NCI-H1092 treated with DMSO at 0.1 percent for 48 hours (cell line): ENCODE data around the gene NTRK3.

ENCODE experiments used
- DNase-seq: peaks from one replicate; lab custom pipeline; 2025; lab: John Stamatoyannopoulos, UW

Gene NTRK3

DNA sequence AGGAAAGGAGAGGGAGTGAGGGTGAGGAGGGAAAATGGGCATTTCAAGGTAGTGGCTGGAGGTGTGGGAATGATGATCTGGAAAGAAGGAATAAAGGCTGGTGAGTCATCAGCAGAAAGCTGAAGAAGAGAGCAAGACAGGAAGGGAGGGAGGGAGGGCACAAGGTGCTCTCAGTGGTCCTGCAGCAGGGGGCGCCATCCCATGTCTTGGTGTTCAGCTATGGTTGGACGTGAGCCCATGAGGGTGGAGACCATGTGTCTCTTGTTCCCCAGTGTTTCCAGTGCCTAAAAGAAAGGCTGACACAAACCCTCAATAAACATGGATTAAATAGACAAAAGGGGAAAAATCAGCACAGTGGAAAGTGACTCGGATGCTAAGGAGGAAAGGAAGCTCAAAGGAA is 228.5 kb downstream of the NTRK3 start:
- no peak for DNase-seq

DNA sequence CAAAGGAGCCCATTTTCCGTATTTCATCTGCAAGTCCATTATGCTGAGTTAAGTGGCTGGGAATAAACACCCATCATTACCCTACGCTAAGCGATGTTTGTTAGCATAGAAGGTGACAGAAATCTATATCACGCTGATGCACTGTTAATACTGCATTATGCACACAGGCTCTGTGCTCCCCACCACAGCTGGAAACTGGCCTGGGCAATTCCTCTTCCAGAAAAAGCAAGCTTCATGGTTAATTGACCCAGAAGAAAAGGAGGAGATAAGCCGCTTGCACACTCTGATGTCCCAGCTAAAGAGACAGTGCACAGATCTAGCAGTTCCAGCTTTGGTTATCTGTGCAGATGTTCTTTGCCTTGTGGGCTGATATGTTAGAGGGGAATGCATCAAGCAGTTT is 232.6 kb downstream of the NTRK3 start:
- peak; percentile 11 for DNase-seq

DNA sequence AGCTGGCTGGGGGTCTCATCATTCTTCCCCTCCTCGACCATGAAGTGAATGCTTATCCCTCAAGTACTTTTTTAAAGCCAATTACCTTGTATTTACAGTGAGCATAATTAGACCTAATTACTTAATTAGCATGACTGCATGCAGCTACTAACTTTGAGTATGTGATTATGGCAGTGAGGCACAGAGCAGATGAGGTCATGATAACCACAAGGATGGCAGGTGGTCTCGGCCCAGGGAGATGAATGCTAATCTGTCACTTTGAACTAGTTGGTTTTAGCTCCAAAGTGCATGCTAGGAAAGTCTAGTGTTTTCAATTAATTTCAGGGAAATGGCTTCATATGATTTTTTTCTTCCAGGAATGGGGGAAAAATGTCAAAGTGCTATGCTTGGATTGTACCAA is 233.8 kb downstream of the NTRK3 start:
- DNase-seq = no peak

DNA sequence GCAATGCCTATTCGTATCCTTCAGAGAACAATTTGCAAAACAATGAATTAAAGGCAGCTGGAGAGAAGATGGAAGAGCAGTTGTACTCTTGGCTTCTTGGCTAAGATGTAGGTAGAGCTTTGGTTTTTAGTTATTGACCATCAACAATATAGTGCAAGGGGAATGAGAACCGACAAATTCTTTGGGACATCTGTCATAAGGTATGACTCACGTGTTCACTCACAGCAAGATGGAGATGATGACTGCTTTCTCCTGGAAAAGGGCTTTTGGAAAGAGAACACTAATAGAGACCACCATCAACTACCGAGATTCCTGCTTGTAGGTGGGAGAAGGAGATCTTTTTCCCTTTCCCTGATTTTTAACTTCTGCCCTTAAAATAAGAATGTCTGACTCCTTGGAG is 234.9 kb downstream of the NTRK3 start:
- DNase-seq = no peak

DNA sequence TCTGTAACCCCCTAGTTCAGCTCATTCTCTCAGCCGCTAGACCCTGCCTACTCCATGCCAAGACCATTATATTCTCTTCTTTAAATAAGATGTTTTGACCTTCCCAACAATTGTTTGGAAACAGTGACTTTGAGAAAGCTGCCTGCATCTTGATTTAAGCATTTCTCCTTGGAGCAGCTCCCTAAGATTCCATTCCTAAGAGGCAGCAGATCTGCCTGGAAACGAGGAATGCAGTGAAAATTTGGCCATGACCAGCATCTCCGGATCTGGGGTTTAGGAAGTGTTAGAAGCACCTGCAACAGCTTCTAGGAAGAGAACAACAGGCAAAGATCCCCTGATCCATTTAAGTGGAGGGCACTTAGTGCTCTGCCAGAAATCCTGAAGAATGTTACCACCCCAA is 235.7 kb downstream of the NTRK3 start:
- no peak for DNase-seq

DNA sequence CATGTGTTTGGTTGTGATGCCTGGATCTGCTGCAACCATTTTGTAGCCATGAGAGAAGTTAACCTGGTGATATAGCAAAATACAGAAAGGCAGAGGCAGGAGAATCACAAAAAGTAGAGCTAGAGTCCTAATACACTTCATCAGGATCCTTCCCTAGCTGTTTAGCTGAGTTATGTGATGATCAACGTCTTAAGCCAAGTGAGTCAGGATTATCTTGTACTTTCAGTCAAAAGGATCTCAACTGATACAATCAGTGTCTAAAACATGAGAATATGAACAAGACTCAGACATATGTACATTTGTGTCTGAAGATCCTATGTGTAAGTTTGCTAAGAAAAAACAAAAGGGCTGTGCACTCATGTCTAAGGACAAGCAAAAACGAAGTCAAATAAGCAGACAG is 236.9 kb downstream of the NTRK3 start:
- no peak for DNase-seq

DNA sequence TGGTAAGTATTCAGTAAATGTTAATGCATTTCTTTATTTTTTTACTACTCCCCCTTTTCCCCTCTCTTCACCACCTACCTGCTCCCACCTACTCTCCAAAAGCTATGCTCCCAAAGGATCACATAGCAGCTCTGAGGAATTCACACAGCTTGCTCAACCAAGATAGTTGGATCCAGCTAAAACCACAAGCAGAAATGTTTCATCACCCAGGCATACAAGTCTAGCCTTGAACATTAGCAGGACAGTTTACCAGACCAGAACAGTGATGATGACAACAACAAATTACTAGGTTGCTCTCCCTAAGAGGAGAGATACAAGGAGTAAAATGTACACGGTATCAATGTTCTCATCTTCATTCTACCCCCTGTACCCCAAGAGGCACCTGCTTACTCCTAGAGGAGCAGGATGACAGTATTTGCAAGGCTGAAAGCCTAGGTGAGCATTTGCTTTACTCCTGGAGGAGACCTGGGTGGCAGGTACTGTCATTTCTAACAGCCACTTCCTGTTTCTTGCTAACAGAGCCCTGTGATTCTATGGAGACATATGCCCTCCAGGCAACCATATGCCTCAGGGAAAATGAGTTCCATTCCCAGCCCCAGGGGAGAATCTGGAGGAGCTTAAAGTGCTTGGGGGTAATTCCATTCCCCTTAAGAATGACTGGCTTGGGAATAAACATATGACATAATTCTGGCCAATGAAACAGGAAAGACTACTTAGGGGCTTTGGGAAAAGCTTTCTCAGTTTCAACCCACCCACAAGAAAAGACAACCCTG is 237.5 kb downstream of the NTRK3 start:
- DNase-seq = no peak

DNA sequence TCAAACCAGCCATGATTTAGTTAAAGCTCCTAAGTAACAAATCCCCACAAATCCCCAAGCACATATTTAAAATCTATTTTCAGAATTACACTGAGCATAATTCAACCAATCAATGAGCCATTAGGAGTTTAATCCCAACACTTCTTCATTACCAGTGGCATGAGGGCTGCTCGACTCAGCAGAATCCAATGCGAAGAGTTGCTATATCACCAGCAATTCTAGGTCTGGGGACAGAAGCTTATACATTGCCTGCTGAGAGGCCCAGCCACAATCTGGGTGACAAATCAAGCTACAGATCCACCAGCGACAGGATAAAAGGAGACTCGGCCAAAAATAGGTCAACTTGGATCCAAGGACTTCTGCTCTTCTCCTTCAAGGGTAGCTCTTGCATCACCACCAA is 238.8 kb downstream of the NTRK3 start:
- no peak for DNase-seq

DNA sequence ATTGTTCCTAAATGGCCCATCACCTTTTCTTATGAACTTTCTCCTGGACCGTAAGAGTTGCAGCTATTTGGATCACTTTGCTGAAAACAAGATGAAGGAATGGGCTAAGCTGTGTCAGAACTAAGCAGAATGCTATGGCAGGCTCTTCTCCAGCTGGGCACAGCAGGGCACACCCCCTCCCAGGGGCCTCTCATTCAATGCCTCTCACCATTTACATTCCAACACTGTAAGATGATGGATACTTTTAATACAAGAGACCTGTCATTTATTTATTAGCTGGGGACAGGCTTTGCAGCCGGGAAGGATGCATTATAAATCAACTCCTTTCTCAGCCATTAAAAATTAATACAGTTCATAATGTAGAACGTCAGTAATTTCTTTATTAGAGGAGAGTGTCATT is 240.1 kb downstream of the NTRK3 start:
- no peak for DNase-seq

DNA sequence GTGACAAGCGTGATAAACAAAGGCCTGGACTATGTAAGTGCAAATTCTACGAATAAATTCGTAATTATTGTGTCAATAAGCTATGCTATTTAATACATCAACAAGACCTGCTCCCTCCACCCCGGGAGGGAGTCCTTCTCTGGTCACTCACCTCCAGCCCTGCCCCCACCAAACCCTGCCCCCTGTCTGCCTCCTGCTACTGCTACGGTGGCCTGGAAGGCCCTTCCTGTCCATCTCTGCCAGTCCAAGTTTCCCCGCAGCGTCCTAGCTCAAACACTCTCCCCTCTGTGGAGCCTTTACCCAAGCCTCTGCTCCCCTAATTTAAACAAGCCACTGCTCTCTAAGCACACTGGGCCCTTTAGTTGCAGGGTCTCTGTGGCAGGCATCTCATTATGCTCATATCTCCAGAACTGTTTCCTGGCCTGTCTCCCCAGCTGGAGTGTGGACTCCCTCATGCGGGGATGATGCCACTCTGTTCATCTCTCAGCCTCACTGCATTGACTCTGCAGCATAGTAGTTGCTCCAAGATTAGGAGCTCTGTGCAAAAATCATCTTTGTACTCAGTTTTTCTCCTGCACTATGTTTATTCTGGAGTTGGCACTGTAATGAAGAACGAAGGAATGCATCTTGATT is 241.2 kb downstream of the NTRK3 start:
- DNase-seq = no peak

DNA sequence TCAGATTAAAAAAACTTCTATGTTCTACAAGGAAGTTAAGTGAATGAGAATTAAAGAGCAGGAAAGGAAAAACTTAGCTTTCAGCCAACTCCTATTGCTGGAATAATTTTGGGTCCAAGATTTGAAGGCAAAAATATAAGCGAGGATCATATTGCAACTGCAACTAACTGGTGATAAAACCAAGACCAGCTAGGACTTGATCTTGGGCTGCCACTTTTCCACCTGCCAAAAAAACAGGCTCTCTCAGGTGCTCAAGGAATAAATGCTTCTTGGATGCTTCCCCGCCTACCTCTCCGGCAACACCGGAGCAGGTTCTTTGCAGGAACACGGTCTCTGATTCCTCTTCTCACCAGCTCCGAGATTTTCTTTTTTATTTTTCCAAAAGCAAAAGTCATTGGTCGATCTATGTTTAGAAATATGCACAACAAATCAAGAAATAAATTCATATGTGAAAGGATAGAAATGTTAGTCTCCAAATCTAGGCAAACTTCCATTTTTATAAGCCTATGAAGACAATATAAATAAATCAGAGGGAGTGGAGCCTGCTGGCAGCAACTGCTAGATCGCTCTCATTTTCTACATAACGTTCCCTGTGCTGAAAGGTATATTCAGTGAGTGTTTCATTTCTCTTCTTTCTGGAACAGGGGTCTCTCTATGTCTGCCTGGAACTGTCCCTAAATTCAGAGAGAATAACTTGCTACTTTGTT is 241.9 kb downstream of the NTRK3 start:
- DNase-seq = no peak

DNA sequence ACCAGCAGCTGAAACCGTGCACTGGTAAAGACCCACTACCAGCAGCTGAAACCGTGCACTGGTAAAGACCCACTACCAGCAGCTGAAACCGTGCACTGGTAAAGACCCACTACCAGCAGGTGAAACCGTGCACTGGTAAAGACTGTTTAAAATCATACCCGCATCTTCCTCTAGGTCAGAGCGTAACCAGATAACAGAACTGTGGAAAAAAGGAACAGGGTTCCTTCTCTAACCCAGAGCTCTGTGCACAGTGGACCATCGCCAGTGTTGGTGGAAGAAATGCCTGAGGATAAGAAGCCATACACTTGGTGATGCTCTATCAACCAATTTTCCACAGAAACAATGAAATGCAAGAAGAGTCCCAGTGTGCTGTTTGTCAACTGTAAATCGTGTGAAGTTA is 243.4 kb downstream of the NTRK3 start:
- DNase-seq = no peak

DNA sequence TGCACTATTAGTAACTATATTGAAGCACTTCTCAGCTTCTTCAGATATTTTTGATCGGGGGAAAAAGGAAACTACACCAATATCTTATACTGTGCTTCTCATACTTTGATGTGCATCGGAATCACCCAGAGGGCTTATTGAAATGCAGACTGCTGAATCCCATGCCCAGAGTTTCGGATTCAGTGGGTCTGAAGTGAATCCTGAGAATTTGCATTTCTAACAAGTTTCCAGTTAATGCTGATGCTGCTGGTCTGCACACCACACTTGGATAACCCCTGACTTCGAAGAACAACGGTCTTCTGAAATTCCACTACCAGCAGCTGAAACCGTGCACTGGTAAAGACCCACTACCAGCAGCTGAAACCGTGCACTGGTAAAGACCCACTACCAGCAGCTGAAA is 243.9 kb downstream of the NTRK3 start:
- DNase-seq = no peak

DNA sequence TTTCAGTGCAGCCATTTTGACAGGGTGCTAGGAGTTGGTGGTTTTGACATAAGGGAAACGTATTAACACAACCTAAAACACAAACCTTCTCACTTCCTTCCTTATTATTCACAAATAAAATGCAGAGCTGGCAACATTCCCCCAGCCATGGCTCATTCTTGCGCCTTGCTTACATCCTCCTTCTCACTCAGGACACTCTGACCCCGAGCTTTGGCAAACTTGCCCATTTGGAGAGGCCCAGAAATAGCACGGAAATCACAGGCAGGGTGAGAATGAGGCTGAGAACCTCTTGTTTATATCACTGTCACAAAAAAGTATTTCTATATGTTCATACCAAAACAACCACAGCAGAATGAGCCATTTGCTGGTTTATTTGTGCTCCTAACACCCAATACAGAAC is 244.3 kb downstream of the NTRK3 start:
- DNase-seq = no peak

DNA sequence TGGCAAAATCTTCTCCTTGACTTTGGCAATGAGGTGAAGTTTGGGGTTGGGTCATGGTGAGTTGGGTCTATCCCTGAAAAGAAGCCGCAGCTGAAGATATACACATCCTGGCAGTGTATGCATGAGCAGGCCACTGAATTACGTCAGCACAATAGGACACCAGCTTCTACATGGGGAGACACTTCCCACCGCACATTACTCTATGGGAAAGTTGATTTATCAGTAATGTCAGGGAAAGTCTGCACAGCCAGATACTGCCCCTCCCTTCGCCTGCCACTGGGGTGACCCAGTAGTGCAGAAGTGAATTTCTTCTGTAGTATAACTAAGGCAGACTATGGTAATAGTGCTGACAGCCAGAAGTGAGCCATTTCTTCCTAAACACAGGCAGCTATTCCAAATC is 245.0 kb downstream of the NTRK3 start:
- DNase-seq = no peak

DNA sequence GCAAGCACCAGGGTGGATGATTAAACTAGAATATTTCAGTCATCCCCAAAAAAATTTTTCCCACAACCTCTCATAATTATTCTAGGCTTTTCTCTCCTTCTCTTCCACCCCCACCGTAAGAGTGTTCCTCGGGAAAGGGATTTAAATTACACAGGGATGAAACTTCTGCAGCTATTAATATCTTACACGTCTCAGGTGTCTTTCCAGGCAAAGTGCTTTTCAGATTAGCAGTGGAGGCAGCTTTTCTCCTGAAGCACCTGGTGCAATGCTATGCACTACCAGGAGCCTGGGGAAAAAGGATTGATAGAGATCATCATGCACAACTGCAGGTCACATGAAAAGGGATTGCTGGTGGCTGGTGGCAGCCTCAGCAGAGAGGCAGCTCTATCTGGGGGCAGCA is 250.4 kb downstream of the NTRK3 start:
- DNase-seq = no peak

DNA sequence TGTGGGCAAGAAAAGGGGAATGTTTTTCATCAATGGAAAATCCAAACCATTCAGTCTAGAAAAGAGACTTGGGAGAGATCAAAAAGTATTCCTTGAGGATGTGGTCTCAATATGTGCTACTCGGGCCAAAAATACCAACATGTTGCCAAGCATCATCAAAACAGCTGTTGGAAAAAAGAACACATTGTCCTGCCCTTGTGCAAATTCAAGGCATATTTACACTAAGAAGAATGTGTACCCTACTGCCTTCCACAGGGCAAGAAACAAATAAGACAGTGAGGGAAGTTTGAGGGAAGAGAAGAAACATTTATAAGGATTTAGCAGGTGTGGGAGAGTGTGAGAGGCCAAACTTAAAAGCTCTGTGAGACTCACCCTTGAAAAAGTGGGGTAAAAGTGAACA is 252.1 kb downstream of the NTRK3 start:
- DNase-seq = no peak

DNA sequence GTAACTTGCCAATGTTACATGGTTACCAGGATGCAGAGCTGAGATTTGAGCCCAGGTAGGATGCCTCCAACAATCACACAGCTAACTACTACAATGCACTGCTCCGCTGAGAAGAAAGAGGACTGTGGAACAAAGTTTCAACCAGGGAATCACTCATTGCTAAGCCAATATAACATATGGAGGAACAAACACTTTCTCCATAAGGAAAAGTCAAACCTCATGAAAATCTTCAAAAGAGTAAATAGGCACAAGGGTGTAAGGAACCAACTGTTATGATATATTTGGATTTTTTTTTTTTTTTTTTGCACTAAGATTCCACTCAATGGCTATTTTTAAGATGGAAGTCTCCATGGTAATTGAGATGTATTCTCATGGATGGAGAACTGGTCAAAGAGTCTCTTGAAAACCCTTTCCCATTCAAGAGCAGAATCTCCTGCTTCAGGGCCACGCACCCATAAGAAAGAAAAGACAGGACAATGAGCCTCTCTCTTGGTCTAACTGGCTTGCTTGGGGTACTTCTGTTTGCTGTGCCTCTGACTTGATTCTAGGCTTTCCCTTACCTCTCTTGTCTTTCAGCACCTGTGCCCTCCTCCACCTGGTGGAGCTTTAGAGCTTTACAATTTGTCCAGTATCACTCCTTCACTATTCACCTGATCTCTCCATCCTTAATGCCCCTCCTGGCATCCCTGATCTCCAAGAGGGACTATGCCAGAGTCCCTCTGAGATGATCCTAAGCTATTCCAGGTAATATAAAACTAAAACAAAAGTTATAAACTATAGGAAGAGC is 252.8 kb downstream of the NTRK3 start:
- DNase-seq = peak; percentile 6

DNA sequence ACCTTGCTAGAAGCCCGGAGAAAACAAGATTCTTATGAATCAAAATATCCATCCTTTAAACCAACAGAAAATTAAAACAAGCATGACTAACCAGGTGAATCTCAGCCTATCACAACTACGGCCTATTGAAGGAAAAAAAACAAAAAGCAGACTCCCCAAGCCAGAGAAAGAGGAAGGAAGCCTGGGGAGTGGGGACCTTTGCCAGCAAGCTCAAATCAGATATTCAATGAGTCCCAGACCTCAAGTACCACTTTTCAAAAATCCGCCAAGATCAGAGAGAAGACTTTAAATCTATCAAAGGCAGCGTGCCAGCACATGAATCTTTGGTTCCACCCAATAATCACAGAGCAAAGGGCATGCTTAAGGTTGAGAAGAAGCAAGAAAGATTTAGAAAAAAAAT is 253.8 kb downstream of the NTRK3 start:
- DNase-seq = no peak

DNA sequence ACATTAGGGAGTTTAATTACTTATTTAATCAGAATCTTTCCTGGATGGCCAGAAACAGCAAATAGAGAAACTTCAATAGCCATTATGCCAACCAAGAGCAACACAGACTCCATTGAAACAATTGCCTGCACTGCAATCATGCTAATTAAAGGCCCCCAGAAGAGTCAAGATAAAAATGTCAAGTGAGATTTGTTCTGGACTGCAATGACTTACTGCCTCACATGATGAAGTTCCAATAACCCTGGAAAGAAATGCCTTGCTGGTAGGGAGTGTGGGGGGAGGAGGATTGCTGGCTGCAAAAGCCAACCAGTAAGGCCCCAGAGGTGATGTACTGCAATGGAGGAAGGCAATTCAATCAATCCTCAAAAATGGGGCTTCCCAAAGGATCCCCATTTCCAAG is 257.9 kb downstream of the NTRK3 start:
- no peak for DNase-seq

DNA sequence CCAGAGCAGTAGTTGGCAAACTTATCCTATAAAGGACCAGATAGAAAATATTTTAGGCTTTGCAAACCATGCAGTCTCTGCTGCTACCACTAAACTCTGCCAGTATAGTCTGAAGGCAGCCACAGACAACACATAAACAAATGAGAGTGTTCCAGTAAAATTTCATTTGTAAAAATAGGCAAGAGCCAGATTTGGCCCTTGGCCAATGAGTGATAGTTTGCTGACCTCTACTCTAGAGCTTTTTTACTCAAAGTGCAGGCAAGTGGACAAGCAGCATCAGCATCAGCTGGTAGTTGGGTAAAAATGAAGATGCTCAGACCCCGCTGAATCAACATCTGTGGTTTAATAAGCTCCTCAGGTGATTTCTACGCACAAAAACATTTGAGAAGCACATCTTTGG is 269.8 kb downstream of the NTRK3 start:
- DNase-seq = no peak

DNA sequence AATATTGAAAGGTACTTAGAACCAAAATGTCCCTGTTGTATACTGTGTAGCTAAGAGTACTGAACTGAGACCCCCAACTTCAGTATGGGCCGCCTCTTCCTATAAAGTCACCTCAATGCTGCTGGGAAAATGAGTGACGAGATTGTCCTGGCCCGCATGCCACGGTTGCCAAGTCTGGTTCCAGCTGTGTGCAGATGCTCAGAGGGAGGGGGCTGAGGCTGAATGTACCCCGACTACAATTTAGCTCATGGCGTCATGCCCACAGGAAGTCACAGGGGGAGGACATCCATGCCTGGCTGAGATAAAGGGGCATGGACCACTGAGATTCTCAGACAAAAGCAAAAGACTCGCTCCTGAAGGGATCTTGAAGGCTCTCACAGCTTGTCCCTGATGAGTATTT is 271.1 kb downstream of the NTRK3 start:
- DNase-seq = no peak

DNA sequence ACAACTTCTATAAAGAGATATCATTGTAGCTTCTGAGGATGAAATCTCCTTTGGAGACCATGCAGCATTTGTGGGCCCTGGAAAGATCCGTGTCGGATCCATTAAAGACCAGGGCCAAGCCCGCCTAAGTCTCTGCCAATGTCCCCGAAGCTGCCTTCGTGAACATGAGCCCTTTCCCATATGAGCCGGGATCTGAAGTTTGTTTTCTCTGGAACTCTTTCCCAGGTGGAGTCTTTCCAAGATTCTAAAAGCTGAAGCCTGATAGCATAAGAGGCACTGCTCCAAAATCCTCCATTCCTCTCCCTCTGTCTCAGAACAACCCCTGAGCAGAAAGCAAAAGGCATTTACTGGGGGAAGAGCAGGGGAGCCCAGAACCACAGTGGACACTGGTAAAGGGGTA is 274.6 kb downstream of the NTRK3 start:
- DNase-seq = no peak
